Measurements from ENCODE around the gene CC2D1A.

- TF ChIP-seq CTCF (conservative IDR thresholded peaks at IDR 0.05; ENCODE audit: low read depth in 2 of 2), result no peak
- no peak for TF ChIP-seq EZH2phosphoT487 (IDR thresholded peaks at IDR 0.05; ENCODE audit: unreplicated experiment)
- no peak for TF ChIP-seq POLR2AphosphoS5 (IDR thresholded peaks at IDR 0.05; ENCODE audit: low read depth)
Observed at GRCh38 chr19:13958043-13958442, 52.0 kb downstream of the CC2D1A start.
